HG03039 (cell line): Measurements from ENCODE around the gene PLIN4.
"Not testable (repeated sequence)": the region's sequence is repeated elsewhere in the genome, so short reads cannot be mapped to it uniquely, and the experiment has no call there.

Source experiments
- ATAC-seq: cut with Tn5 transposase; IDR thresholded peaks from one replicate; pipeline ENCODE4 v1.9.1; 2021; ENCODE audit warnings: mild to moderate bottlenecking, moderate library complexity; ENCODE audit not compliant: unreplicated experiment

PLIN4 gene

DNA sequence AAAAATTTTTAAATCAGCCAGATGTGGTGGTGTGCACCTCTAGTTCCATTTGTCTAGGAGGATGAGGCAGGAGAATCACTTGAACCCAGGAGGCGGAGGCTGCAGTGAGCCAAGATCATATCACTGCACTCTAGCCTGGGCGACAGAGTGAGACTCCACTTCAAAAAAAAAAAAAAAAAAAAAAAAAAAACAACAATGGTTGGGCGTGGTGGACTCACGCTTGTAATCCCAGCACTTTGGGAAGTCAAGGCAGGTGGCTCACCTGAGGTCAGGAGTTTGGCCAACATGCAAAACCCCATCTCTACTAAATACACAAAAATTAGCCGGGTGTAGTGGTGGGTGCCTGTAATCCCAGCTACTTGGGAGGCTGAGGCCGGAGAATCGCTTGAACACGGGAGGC lies 9.1 kb upstream of the PLIN4 start:
- not testable (repeated sequence) for ATAC-seq

DNA sequence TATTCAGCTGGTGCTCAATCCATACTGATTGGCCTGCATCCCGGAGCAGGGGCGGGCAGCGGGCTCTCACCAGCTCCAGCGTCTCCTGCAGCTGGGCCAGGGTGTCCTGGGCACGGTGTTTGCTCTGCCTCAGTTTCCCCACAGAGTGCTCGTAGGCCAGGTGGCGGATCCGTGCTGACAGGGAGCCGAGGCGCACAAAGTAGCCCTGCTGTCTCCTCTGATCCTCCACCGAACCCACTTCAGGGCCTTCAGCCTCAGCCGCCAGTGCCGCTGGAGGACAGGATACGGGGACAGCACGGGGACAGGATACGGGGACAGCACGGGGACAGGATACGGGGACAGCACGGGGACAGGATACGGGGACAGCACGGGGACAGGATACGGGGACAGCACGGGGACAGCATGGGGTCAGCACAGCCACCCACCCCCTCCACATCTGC lies 7.3 kb upstream of the PLIN4 start:
- ATAC-seq, result no peak

DNA sequence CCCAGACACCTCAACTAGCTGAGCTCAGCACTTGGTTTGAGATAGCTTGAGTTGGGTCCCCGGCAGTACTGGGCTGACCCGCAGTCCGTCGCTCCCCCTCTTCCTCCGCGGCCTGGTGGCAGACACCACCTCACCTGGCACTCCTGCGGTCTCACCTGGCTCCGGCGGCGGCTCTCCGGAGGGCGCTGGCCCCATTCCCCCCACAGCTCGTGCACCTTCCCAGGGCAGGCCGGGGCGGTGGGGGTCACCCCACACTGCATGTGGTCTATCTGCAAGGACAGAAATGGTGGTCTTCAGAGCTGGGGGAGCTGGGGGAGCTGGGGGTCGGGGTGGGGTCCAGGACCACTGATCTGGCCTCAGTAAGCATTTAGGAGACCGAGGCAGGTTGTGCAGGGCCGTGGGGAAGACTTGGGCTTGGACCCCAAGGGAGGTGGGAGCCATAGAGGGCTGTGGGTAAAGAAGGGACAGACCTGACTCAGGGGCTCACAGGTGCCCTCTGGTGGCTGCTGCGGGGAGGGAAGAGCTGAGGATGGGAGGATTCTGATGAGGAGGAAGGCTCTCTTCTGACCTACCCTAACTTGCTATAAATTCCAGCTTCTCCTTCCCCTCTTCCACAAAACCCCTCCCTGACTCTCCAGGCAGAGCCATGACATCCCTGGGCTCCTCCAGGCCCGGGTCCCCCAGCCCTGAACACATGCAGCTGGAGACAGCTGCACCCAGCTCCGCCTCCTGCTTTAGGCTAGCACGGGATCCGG lies 6.7 kb upstream of the PLIN4 start:
- ATAC-seq, result no peak

DNA sequence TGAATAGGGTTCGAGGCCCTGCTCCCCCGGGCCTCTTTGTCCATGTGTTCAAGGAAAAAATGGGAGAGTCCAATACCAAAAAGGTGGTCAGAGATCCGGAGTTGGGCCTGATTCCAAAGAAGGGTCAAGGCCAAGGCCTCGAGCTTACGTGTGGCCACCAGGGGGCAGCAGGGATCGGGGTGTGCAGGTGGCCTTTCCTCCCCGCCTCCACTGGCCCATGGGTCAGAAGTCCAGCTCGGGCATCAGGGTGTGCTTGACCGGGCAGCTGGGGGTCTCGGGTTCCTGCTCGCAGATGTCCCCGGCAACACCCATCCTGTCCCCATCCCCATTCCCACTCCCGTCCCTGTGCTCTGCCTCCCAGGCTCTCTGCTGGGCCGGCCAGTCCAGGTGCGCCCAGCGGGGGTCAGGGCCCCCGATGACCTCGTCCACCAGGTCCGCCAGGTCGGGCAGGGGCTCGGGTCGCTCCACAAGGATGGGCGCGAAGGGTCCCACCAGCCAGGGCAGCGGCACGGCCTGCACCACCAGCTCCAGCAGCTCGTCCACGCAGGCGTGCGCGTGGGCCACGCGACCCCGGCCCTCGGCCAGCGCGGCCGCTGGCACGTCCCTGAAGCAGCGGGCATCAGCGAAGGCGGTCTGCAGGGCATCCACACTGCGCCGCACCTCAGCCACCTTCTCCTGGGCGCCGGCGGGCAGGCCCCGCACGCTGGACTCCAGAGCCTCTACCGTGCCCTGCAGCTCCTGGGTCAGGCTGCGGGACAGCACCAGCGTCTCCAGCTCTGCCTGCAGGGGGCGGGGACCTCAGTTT lies 5.2 kb upstream of the PLIN4 start:
- no peak for ATAC-seq

DNA sequence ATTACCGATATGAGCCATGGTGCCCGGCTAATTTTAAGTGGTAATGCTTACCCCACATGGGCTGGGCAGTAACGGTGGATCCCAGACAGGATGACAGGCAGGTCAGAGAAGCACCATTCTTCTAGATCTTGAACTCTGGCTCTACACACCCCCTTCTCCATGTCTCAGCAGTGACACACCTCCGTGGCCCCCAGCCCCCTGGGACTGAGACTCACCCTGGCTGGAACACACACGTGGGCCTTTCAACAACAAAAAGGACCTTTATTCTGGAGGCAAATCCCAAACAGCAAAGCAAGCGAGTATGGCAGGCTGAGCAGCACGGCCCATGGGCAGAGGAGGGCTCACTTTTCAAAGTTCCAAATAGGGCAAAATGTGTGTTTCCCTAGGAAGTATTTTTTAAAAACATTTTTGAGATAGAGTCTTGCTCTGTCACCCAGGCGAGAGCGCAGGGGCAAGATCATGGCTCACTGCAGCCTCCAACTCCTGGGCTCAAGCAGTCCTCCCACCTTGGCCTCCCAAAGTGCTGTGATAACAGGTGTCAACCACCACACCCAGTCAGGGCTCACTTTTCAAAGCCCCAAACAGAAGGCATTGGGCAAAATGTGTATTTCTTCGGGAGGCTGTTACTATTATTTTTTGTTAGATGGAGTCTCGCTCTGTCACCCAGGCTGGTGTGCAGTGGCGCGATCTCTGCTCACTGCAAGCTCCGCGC lies 4.2 kb upstream of the PLIN4 start:
- no peak for ATAC-seq

DNA sequence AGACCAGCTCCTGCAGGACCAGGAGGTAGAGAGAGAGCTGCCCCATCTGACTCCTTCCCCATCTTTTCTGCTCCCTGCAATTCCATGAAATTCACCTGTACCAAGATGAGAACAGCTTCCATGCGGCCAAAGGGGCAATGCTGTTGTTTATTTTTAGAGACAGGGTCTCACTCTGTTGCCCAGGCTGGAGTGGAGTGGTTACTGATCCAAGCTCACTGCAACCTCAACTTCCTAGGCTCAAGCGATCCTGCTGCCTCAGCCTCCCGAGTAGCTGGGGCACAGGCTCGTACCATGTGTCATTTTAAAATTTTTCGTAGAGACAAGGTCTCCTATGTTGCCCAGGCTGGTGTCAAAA lies 3.6 kb upstream of the PLIN4 start:
- ATAC-seq, result no peak

DNA sequence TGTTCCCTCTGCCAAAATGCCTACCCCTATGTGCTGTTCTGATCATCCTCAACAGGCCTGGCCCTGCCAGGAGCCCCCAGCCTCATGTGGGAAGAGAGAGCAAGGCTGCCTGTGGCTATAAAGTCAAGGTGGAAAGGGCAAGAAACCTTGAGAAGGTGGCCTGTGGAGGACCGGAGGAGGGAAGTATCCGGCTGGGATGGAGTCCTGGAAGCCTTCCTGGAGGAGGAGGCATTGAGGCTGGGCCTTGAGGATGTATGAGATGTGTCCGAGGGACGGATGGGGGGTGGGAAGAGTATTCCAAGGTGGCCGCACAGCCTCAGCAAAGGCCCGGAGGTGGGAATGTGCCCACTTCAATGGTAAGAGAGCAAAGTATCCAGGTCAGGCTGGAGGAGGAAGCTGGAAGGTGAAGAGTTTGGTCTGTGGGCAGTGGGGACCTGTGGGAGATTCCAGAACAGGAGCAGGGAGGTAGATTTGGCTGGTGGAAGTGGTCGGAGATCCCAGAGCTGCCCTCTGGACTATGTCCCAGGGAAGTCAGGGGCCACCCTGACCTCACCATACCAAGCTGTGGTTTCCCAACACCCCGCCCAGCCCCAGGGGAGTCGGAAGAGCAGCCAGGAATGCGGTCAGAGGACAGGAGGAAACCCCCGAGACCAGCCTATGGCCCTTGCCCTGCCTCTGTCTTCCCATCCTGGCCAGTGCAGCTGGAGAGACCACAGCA lies 3.0 kb upstream of the PLIN4 start:
- ATAC-seq, result no peak

DNA sequence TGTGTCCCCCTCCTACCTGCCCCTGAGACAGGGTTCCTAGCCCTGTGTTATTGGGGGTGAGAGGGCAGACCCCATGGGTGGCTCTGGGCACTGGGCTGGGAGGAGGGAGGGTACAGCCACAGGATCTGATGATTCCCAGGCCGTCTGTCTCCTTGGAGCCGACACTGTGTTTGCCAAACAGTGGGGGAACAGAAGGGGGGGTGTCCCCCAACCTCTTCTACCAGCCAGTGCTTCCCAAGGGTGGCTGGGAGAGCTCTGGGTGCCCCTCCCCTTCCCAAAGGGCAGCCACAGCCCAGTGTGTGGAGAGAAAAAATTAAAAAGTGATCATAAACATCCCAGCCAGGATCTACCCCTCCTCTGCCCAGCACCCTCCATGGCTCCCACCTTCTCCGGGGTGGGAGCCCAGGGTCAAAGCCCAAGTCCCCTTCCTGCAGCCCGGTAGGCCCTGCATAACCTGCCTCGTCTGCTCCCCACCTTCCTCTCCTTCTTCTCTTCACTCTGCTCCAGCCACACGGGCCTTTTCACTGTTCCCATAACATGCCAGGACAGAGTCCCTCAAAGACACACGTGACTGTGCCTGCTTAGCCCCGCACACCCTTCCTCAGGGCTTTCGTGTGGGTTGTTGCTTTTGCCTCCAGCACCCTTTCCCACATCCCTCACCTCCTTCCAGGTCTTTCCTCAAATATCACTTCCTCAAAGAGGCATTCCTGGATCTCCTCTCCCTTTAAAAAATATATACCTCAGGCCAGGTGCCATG lies 1.4 kb upstream of the PLIN4 start:
- no peak for ATAC-seq

DNA sequence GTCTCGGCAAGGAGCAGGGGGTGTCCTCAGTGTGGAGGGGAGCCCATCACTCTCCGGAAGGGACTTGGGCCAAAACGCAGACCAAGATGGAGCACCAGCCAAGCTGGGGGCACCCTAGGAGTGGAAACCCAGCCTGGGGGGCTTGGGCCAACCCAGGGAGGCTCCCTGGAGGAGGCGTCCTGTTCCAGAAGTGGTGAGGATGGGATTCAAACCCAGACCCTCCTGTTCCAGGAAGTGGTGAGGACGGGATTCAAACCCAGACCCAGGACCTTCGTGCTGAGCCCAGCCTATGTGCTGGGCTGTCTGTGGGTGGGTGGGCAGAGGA lies 848 bp upstream of the PLIN4 start:
- no peak for ATAC-seq

DNA sequence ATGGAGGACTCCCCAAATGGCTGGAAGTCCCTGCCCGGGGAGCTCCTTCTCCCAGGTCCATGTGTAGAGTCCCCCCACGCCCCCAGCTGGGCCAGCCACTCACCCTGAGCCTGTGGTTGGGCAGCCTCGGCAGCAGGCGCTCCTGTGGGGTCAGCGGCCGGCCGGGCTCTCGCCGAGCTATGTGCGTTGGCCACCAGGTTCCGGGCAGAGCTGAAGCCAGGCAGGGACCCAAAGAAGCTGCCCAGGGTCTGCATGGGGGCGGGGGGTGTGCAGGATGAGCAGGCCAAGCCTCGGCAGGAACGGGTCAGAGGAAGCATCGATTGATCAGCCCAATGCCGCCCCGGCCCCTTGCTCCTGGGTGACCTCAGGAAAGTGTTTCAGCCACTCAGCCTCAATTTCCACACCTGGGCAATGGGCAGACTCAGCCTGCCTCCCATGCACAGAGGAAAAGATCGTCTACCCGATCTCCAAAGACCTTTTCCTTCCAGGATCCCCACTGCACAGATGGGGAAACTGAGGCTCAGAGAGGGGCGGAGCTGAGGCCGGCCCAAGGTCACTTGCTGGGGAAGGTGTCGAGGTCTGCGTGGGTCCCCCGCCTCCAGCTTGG lies 732 bp downstream of the PLIN4 start:
- ATAC-seq, result no peak

DNA sequence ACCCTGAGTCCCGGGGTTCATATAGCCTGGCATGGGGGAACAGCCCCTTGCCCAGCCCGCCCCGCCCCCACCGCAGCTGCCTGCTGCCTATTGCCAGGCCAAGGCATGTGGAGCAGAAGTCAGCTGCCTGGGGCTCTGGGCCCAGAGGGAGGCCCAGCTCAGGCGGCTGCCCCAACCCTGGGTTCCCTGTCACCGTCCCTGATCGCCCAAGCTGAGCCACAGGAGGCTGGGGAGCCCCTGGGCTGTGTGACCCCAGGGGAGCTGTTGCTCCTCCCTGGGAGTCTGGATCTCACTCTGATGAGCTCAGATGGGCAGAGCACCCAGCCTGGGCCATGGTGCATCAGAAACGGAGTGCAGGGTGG lies 1.4 kb downstream of the PLIN4 start:
- ATAC-seq, result no peak

DNA sequence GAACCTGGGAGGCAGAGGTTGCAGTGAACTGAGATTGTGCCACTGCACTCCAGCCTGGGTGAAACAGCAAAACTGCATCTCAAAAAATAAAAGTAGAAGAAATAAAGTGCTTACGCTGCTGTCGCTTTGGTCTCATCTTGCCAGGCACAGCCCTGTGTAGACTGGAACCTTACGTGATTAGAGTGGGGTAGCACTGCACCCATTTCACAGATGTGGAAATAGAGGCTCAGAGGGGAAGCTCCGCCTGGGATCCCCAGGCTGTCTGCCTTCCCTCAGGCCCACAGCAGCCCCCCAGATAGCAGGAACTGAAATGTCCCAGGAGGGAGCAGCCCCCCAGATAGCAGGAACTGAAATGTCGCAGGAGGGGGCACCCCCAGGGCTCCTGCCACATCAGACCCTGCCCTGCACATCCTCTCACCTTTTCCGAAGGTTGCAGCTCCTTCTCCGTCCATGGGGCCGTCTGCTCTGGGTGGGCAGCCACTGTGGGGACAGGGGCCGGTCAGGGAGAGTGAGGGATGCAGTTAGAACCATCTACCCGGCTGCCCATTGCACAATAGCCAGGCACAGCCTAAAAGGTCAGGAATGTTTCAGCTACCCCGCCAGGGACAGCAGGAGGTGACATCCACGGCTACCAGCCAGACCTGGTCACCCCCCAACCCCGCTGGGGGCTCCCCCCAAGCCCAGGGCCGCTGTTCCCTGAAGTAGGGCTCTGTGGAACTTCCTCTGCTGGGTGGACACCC lies 1.9 kb downstream of the PLIN4 start:
- no peak for ATAC-seq

DNA sequence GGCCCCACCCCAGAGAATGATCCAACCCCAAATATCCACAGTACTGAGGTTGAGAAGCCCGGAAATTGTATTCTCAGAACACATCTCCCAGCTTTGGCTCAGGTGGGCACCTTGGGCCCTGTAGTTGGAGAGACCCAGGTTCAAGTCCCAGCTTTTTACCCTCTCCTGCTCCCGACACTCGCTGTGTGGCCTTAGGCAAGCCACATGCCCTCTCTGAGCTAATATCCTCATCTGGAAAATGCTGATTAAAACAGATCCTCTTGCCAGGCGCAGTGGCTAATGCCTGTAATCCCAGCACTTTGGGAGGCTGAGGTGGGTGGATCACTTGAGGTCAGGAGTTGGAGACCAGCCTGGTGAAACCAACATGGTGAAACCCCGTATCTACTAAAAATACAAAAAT lies 2.6 kb downstream of the PLIN4 start:
- no peak for ATAC-seq

DNA sequence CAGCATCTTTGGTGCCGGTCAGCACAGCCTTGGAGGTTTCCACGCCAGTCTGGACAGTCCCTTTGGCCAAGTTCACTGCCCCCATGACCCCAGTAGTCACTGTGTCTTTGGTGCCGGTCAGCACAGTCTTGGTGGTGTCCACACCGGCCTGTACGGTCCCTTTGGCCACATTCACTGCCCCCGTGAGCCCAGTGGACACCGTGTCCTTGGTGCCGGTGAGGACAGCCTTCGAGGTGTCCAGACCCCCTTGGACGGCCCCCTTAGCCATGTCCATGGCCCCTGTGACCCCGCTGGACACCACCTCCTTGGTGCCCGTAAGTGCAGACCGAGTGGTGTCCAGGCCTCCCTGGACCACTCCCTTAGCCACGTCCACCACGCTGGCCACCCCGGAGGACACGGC lies 5.0 kb downstream of the PLIN4 start:
- no peak for ATAC-seq

DNA sequence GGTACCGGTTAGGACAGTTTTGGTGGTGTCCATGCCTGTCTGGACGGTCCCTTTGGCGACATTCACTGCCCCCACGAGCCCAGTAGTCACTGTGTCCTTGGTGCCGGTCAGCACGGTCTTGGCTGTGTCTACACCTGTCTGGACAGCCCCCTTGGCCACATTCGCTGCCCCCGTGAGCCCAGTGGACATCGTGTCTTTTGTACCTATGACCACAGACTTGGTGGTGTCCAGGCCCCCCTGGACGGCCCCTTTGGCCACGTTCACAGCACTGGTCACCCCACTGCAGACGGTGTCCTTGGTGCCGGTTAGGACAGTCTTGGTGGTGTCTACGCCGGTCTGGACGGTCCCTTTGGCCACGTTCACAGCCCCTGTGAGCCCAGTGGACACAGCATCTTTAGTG lies 6.2 kb downstream of the PLIN4 start:
- ATAC-seq, result no peak

DNA sequence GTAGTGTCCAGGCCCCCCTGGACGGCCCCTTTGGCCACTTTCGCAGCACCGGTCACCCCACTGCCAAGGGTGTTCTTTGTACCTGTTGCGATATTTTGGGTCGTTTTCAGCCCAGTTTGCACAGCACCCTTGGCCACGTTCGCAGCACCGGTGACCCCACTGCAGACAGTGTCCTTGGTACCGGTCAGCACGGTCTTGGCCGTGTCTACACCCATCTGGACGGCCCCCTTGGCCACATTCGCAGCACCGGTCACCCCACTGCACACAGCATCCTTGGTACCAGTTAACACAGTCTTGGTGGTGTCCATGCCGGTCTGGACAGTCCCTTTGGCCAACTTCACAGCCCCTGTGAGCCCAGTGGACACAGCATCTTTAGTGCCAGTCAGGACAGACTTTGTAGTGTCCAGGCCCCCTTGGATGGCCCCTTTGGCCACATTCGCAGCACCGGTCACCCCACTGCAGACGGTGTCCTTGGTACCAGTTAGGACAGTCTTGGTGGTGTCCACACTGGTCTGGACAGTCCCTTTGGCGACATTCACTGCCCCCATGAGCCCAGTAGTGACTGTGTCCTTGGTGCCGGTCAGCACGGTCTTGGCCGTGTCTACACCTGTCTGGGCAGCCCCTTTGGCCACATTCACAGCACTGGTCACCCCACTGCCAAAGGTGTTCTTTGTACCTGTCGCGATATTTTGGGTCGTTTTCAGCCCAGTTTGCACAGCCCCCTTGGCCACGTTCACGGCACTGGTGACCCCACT lies 6.8 kb downstream of the PLIN4 start:
- ATAC-seq, result no peak

DNA sequence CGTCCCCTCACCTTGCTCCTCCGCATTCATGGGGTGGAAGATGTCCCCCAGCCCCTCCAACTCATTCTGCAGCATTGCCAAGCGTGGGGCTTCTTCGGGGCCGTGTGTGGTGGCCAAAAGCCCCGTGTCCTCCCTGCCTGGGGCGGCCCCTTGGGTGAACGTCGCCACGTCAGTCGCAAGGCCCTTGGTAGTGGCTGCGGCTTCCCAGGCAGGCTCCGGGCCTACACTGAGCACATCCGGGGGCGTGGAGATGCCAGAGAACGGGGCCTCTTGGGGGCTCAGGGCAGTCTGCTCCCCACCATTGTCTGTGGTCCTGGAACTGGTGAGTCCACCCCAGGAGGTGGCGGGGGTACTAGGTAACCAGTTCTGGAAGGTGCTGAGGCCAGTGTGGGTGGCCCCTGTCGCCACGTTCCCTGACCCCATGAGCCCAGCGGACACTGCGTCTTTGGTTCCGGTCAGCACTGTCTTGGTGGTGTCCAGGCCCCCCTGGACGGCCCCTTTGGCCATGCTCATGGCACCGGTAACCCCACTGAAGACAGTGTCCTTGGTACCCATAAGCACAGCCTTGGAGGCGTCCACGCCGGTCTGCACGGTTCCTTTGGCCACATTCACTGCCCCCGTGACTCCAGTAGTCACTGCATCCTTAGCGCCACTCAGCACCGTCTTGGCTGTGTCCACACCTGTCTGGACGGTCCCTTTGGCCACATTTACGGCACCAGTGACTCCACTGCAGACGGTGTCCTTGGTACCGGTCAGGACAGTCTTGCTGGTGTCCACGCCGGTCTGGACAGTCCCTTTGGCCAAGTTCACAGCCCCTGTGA lies 7.6 kb downstream of the PLIN4 start:
- ATAC-seq, result no peak

DNA sequence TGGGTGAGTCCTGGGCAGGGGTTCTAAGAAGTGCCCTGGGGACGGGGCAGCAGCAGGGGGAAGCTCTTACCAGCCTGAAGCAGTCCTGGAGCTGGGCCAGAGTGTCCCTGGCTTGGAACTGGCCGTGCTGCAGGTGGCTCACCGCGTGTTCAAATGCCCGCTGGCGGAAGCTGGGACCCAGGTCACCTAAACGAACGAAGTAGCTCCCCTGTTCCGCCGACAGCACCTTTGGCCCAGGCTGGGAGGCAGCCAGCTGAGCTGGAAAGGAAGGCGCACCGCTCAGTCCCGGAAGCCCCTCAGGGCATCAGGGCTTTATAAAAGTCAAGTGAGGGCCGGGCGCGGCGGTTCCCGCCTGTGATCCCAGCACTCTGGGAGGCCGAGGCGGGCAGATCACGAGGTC lies 9.6 kb downstream of the PLIN4 start:
- ATAC-seq, result no peak
